Measurements from ENCODE around the gene SMIM14.
"Not testable (repeated sequence)": the region's sequence is repeated elsewhere in the genome, so short reads cannot be mapped to it uniquely, and the experiment has no call there.

SMIM14 gene

GRCh38 chr4:39660045-39660444 is 21.4 kb upstream of the SMIM14 start:
- Histone ChIP-seq H3K4me3 (ENCODE audit: low read depth, low read length) (no peak overlapping the region), H3K27me3 (ENCODE audit: control insufficient read depth, insufficient read depth, low read length) (no peaks in the 10 kb centered on the region), H3K79me2 (no peaks in the 10 kb centered on the region), H3K36me3 (ENCODE audit: control insufficient read depth, insufficient read depth, low read length) (no peaks in the 10 kb centered on the region), H3K4me2 (ENCODE audit: low read length) (no peak overlapping the region), H3K9me3 (ENCODE audit: control insufficient read depth, low read length) (no peaks in the 10 kb centered on the region), H3K27ac (no peak overlapping the region), H3K9ac (no peak overlapping the region), H2AFZ (no peak overlapping the region), H3K4me1 (no peaks in the 10 kb centered on the region)
- no peak for TF ChIP-seq CTCF (IDR thresholded peaks at IDR 0.05)

GRCh38 chr4:39658756-39659155 is 20.1 kb upstream of the SMIM14 start:
- Histone ChIP-seq H3K79me2 (no peaks in the 10 kb centered on the region), H3K9me3 (ENCODE audit: control insufficient read depth, low read length) (no peaks in the 10 kb centered on the region), H3K36me3 (ENCODE audit: control insufficient read depth, insufficient read depth, low read length) (no peaks in the 10 kb centered on the region), H3K4me2 (ENCODE audit: low read length) (no peak overlapping the region), H3K27me3 (ENCODE audit: control insufficient read depth, insufficient read depth, low read length) (no peaks in the 10 kb centered on the region), H3K4me3 (ENCODE audit: low read depth, low read length) (no peak overlapping the region), H2AFZ (no peak overlapping the region), H3K27ac (no peak overlapping the region), H3K4me1 (no peaks in the 10 kb centered on the region), H3K9ac (no peak overlapping the region)
- no peak for TF ChIP-seq CTCF (IDR thresholded peaks at IDR 0.05)

GRCh38 chr4:39657465-39657864 is 18.8 kb upstream of the SMIM14 start:
- H3K4me1 ChIP-seq, result no peaks in the 10 kb centered on the region
- no peak overlapping the region for H3K4me3 ChIP-seq (ENCODE audit: low read depth, low read length)
- no peaks in the 10 kb centered on the region for H3K27me3 ChIP-seq (ENCODE audit: control insufficient read depth, insufficient read depth, low read length)
- no peaks in the 10 kb centered on the region for H3K36me3 ChIP-seq (ENCODE audit: control insufficient read depth, insufficient read depth, low read length)
- H3K27ac ChIP-seq, result no peak overlapping the region
- no peaks in the 10 kb centered on the region for H3K79me2 ChIP-seq
- TF ChIP-seq CTCF (IDR thresholded peaks at IDR 0.05), result no peak
- no peak overlapping the region for H3K4me2 ChIP-seq (ENCODE audit: low read length)
- H3K9me3 ChIP-seq (ENCODE audit: control insufficient read depth, low read length), result no peaks in the 10 kb centered on the region
- H2AFZ ChIP-seq, result no peak overlapping the region
- H3K9ac ChIP-seq, result no peak overlapping the region

- not testable (repeated sequence) for H3K4me2 ChIP-seq (ENCODE audit: low read length); H3K36me3 ChIP-seq (ENCODE audit: control insufficient read depth, insufficient read depth, low read length); H3K27me3 ChIP-seq (ENCODE audit: control insufficient read depth, insufficient read depth, low read length); H3K79me2 ChIP-seq; H3K9me3 ChIP-seq (ENCODE audit: control insufficient read depth, low read length); H3K4me1 ChIP-seq; H3K27ac ChIP-seq; H3K9ac ChIP-seq; H2AFZ ChIP-seq; H3K4me3 ChIP-seq (ENCODE audit: low read depth, low read length)
Observed at GRCh38 chr4:39656638-39657037, 18.0 kb upstream of the SMIM14 start.

- H3K36me3 ChIP-seq (ENCODE audit: control insufficient read depth, insufficient read depth, low read length), result no peaks in the 10 kb centered on the region
- H2AFZ ChIP-seq, result no peak overlapping the region
- no peak overlapping the region for H3K9ac ChIP-seq
- no peaks in the 10 kb centered on the region for H3K4me1 ChIP-seq
- no peak overlapping the region for H3K27ac ChIP-seq
- no peaks in the 10 kb centered on the region for H3K9me3 ChIP-seq (ENCODE audit: control insufficient read depth, low read length)
- no peaks in the 10 kb centered on the region for H3K79me2 ChIP-seq
- H3K4me2 ChIP-seq (ENCODE audit: low read length), result no peak overlapping the region
- no peak overlapping the region for H3K4me3 ChIP-seq (ENCODE audit: low read depth, low read length)
- no peaks in the 10 kb centered on the region for H3K27me3 ChIP-seq (ENCODE audit: control insufficient read depth, insufficient read depth, low read length)
- TF ChIP-seq CTCF (IDR thresholded peaks at IDR 0.05), result no peak
Observed at GRCh38 chr4:39655876-39656275, 17.2 kb upstream of the SMIM14 start.
